ENCODE results near the gene LYPD6B. TPM values are rescaled to one million over a fixed set of nuclear protein-coding genes. Genes with fewer than 3 reads are reported as not detected.

LYPD6B gene
- total and polyA plus RNA-seq, 10 of the 15 experiments (the other 5 are each of a cell fraction or from before 2014, with no cell fraction given), result 1.0 to 6.6 (median 4.0) TPM

DNA sequence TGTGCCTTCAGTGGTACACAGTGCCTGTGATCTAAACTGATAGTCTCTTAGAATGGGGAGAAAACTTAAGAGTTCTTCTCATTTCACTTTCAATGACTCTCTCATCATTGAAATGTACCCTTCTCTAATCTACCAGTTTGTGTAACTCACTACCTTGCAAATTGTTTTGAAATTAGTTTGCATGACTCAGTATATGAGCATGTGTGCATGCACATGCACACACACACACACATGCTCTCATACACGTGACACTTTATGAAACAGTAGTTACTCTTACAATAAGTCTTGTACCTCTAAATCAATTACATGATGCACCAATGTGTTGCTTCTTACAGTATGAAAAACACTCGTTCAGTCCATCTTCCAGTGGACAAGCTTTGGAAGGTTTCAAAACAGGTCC, 10.6 kb downstream of the LYPD6B start (continued):
- TF ChIP-seq PRDM15 (CRISPR knock-in tag; IDR thresholded peaks at IDR 0.05), result no peak

GRCh38 chr2:149050188-149050587, 11.7 kb downstream of the LYPD6B start:
- intact Hi-C loops (cut with micrococcal nuclease; ENCODE audit: unreplicated experiment), result no loop called here
- DNase-seq (ENCODE audit: low read depth, low spot score) (peak; percentile 28), FAIRE-seq (peak; percentile 83), ATAC-seq (peak; percentile 96)
- peaks cover 4% of the 10 kb centered on the region for H3K79me2 ChIP-seq (ENCODE audit: control insufficient read depth, insufficient read depth, low read length)
- H3K27me3 ChIP-seq (replicated peaks in 1 of 2; ENCODE audit: control insufficient read depth in 2 of 2, insufficient read depth in 2 of 2, low read length in 1 of 2), result no peaks in the 10 kb centered on the region
- peaks cover 18% of the 10 kb centered on the region for H3K4me1 ChIP-seq (ENCODE audit: control insufficient read depth, insufficient read depth, low read length)
- peak overlapping the region; percentile 59 for H2AFZ ChIP-seq (ENCODE audit: control insufficient read depth, low read depth, low read length)
- in situ Hi-C loops (cut with MboI), result no loop called here
- CTCF ChIA-PET, result interaction anchor here (2.2 kb wide), 1 partner anchor 10 kb away, joined by 10 read pairs; no protein-coding TSS in a partner anchor
- peaks cover 6% of the 10 kb centered on the region for H3K9me3 ChIP-seq (replicated peaks; ENCODE audit: control insufficient read depth, insufficient read depth, low read length)
- H3K9ac ChIP-seq (ENCODE audit: control insufficient read depth, insufficient read depth, low read length), result no peak overlapping the region
- no peaks in the 10 kb centered on the region for H3K36me3 ChIP-seq (ENCODE audit: control insufficient read depth in 2 of 2, insufficient read depth in 2 of 2, low read length in 1 of 2)
- no peaks in the 10 kb centered on the region for H4K20me1 ChIP-seq (ENCODE audit: control insufficient read depth, insufficient read depth)
- RAD21 ChIA-PET (ENCODE audit: unreplicated experiment), result no interaction called here
- WGBS (ENCODE audit: insufficient coverage, insufficient replicate concordance, low lambda C conversion rate, missing lambda C conversion rate), result 0% methylated on average over 6 of the region's 6 CpGs
- BruUV-seq (replicated peaks), result no TSS peak
- peak overlapping the region; percentile 60 for H3K27ac ChIP-seq (ENCODE audit: control insufficient read depth, insufficient read depth)
- POLR2A ChIA-PET, result interaction anchor here (0.5 kb wide), 1 partner anchor 222 kb away, joined by 4 read pairs; no protein-coding TSS in a partner anchor
- SMC1A ChIA-PET (ENCODE audit: uncharacterized antibody, unreplicated experiment), result interaction anchor here (1.8 kb wide), 1 partner anchor 9 kb away, joined by 6 read pairs; no protein-coding TSS in a partner anchor
- H3K4me3 ChIP-seq, result no peak overlapping the region
- H3K4me2 ChIP-seq (ENCODE audit: control insufficient read depth, insufficient read depth), result no peak overlapping the region
- no peak for TF ChIP-seq ASH2L (IDR thresholded peaks at IDR 0.05; ENCODE audit: borderline replicate concordance, low read depth)
- TF ChIP-seq CREM (IDR thresholded peaks at IDR 0.05; ENCODE audit: low read depth), result peak; percentile 91
- no peak for TF ChIP-seq E2F8 (IDR thresholded peaks at IDR 0.05; ENCODE audit: low read depth, partially characterized antibody)
- TF ChIP-seq, protein P1, sequence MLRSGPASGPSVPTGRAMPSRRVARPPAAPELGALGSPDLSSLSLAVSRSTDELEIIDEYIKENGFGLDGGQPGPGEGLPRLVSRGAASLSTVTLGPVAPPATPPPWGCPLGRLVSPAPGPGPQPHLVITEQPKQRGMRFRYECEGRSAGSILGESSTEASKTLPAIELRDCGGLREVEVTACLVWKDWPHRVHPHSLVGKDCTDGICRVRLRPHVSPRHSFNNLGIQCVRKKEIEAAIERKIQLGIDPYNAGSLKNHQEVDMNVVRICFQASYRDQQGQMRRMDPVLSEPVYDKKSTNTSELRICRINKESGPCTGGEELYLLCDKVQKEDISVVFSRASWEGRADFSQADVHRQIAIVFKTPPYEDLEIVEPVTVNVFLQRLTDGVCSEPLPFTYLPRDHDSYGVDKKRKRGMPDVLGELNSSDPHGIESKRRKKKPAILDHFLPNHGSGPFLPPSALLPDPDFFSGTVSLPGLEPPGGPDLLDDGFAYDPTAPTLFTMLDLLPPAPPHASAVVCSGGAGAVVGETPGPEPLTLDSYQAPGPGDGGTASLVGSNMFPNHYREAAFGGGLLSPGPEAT (IDR thresholded peaks at IDR 0.05; ENCODE audit: low read depth), result no peak
- TF ChIP-seq SUZ12 (IDR thresholded peaks at IDR 0.05; ENCODE audit: unreplicated experiment), result no peak
- TF ChIP-seq RUNX3 (IDR thresholded peaks at IDR 0.05; ENCODE audit: low read length), result peak; percentile 62
- no peak for TF ChIP-seq EGR1 (IDR thresholded peaks at IDR 0.05; ENCODE audit: borderline replicate concordance in 1 of 2, low read depth in 2 of 2, low read length in 2 of 2)
- TF ChIP-seq PML (IDR thresholded peaks at IDR 0.05; ENCODE audit: low read length), result no peak
- TF ChIP-seq SMARCA5 (IDR thresholded peaks at IDR 0.05), result no peak
- TF ChIP-seq PAX5 (IDR thresholded peaks at IDR 0.05; ENCODE audit: borderline replicate concordance, low read depth, low read length), result no peak
- TF ChIP-seq GABPA (IDR thresholded peaks at IDR 0.05; ENCODE audit: low read depth), result no peak
- no peak for TF ChIP-seq DPF2 (IDR thresholded peaks at IDR 0.05)
- TF ChIP-seq, protein P2, sequence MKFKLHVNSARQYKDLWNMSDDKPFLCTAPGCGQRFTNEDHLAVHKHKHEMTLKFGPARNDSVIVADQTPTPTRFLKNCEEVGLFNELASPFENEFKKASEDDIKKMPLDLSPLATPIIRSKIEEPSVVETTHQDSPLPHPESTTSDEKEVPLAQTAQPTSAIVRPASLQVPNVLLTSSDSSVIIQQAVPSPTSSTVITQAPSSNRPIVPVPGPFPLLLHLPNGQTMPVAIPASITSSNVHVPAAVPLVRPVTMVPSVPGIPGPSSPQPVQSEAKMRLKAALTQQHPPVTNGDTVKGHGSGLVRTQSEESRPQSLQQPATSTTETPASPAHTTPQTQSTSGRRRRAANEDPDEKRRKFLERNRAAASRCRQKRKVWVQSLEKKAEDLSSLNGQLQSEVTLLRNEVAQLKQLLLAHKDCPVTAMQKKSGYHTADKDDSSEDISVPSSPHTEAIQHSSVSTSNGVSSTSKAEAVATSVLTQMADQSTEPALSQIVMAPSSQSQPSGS (IDR thresholded peaks at IDR 0.05; ENCODE audit: low read length), result peak; percentile 87
